BE2C (cell line): ENCODE results near the gene PTPRN2.
"Not testable (repeated sequence)": the region's sequence is repeated elsewhere in the genome, so short reads cannot be mapped to it uniquely, and the experiment has no call there.

Experiments
- DNase-seq: peaks from one replicate; pipeline ENCODE4 v3.0.0-alpha.2; 2020
- H3K27me3 ChIP-seq: fragments of 250-450 bp; sonication (Bioruptor Pico); 2 replicates; pipeline ENCODE4 v1.5.1; 2020; ENCODE audit warnings: mild to moderate bottlenecking
- H3K36me3 ChIP-seq: fragments of 250-450 bp; sonication (Bioruptor Pico); 2 replicates; pipeline ENCODE4 v1.5.1; 2020; ENCODE audit warnings: mild to moderate bottlenecking
- H3K4me1 ChIP-seq: fragments of 250-450 bp; sonication (Bioruptor Pico); 2 replicates; pipeline ENCODE4 v1.5.1; 2020
- H3K4me3 ChIP-seq: 2 replicates; pipeline ENCODE4 v1.5.1; 2011; ENCODE audit warnings: low read depth, low read length
- H3K9me3 ChIP-seq: fragments of 250-450 bp; sonication (Bioruptor Pico); 2 replicates; pipeline ENCODE4 v1.5.1; 2020
- CTCF ChIP-seq: IDR thresholded peaks from 2 replicates; pipeline ENCODE4 v1.5.1; 2012; ENCODE audit warnings: mild to moderate bottlenecking, low read depth, low read length

Gene PTPRN2

GRCh38 chr7:157737151-157738065 lies 850.2 kb downstream of the PTPRN2 start:
- Histone ChIP-seq H3K27me3 (no peaks in the 10 kb centered on the region; the same call in 1 of the 2 replicates), H3K9me3 (no peaks in the 10 kb centered on the region), H3K36me3 (no peaks in the 10 kb centered on the region), H3K4me3 (no peak overlapping the region), H3K4me1 (no peaks in the 10 kb centered on the region)
- no peak for TF ChIP-seq CTCF
- no peak for DNase-seq

- no peaks in the 10 kb centered on the region; the same call in 1 of the 2 replicates for H3K27me3 ChIP-seq
- no peak for TF ChIP-seq CTCF
- H3K4me1 ChIP-seq: no peaks in the 10 kb centered on the region
- DNase-seq: no peak
- no peak overlapping the region for H3K4me3 ChIP-seq
- H3K36me3 ChIP-seq: no peaks in the 10 kb centered on the region
- H3K9me3 ChIP-seq: no peaks in the 10 kb centered on the region
Measured at GRCh38 chr7:157736341-157736740, 851.3 kb downstream of the PTPRN2 start.

- no peaks in the 10 kb centered on the region for H3K36me3 ChIP-seq
- H3K4me1 ChIP-seq: no peaks in the 10 kb centered on the region
- H3K27me3 ChIP-seq: no peaks in the 10 kb centered on the region; the same call in 1 of the 2 replicates
- H3K4me3 ChIP-seq: no peak overlapping the region
- no peak for DNase-seq
- no peaks in the 10 kb centered on the region for H3K9me3 ChIP-seq
- no peak for TF ChIP-seq CTCF
Measured at GRCh38 chr7:157735826-157736225, 851.8 kb downstream of the PTPRN2 start.

GRCh38 chr7:157734676-157735640 lies 852.7 kb downstream of the PTPRN2 start:
- TF ChIP-seq CTCF: no peak
- DNase-seq: no peak
- Histone ChIP-seq H3K9me3 (no peaks in the 10 kb centered on the region), H3K4me1 (no peaks in the 10 kb centered on the region), H3K4me3 (no peak overlapping the region), H3K36me3 (no peaks in the 10 kb centered on the region), H3K27me3 (no peaks in the 10 kb centered on the region; the same call in 1 of the 2 replicates)

- not testable (repeated sequence) for H3K4me1 ChIP-seq, H3K27me3 ChIP-seq, H3K4me3 ChIP-seq, H3K36me3 ChIP-seq, DNase-seq, H3K9me3 ChIP-seq
Measured at GRCh38 chr7:157733760-157734395, 853.7 kb downstream of the PTPRN2 start.

GRCh38 chr7:157731126-157731525 lies 856.5 kb downstream of the PTPRN2 start:
- no peak for DNase-seq
- H3K27me3 ChIP-seq: no peaks in the 10 kb centered on the region; the same call in 1 of the 2 replicates
- TF ChIP-seq CTCF: no peak
- no peaks in the 10 kb centered on the region for H3K4me1 ChIP-seq
- no peaks in the 10 kb centered on the region for H3K36me3 ChIP-seq
- no peak overlapping the region for H3K4me3 ChIP-seq
- no peaks in the 10 kb centered on the region for H3K9me3 ChIP-seq
